B cell (primary cell): ENCODE data around the gene FGF6. TPM values are rescaled to one million over a fixed set of nuclear protein-coding genes. Genes with fewer than 3 reads are reported as not detected.

Experiments
- ATAC-seq: fragments of 200-7000 bp; cut with Tn5 transposase; one replicate; pipeline ENCODE4 v1.10.0; 2021; ENCODE audit warnings: low read depth, mild to moderate bottlenecking, moderate number of reproducible peaks, moderate library complexity
- CTCF ChIA-PET: fragments of 350-600 bp; sonication (Branson Sonifier 250); formaldehyde crosslinking; loops from one replicate; lab custom pipeline; 2021; ENCODE audit warnings: antibody characterized with exemption, inconsistent platforms; lab: Charles Lee
- POLR2A ChIA-PET: fragments of 350-600 bp; sonication (Branson Sonifier 250); formaldehyde crosslinking; loops from one replicate; lab custom pipeline; 2021; ENCODE audit warnings: antibody characterized with exemption; lab: Charles Lee
- DNase-seq: peaks from one replicate; pipeline ENCODE4 v3.0.0; 2013
- H2AFZ ChIP-seq: 2 replicates; pipeline ENCODE4 v1.6.1; 2012; ENCODE audit warnings: mild to moderate bottlenecking, low read depth, low read length; ENCODE audit not compliant: insufficient read depth, poor library complexity, severe bottlenecking
- H3K27ac ChIP-seq, 2 donors: 1 replicate in 1 of 2; 2 replicates in 1 of 2; pipeline ENCODE4 v1.5.1; 2012 to 2013; ENCODE audit warnings: low read length in 2 of 2, mild to moderate bottlenecking in 2 of 2, moderate library complexity in 1 of 2
- H3K27me3 ChIP-seq, 4 experiments: fragments of 200-600 bp in 1 of 4; sonication (generic) in 1 of 4; replicated peaks in 1 of 4; 1 replicate in 2 of 4; 2 replicates in 2 of 4; pipeline versions ENCODE4 v1.6.1 to v1.7.0; 2013 to 2016; ENCODE audit warnings: low read length in 3 of 4, mild to moderate bottlenecking in 2 of 4, mixed read lengths in 1 of 4, moderate library complexity in 1 of 4; ENCODE audit not compliant: insufficient read depth in 4 of 4, control insufficient read depth in 3 of 4; ENCODE audit errors: control extremely low read depth in 1 of 4
- H3K36me3 ChIP-seq, 2 experiments: replicated peaks in 1 of 2; 1 replicate in 1 of 2; 2 replicates in 1 of 2; pipeline versions ENCODE4 v1.6.1 to v1.7.1; 2013; ENCODE audit warnings: low read length in 1 of 2; ENCODE audit not compliant: insufficient read depth in 2 of 2, control insufficient read depth in 1 of 2; ENCODE audit errors: control extremely low read depth in 1 of 2, extremely low read depth in 1 of 2
- H3K4me1 ChIP-seq, 2 donors: fragments of 200-600 bp in 1 of 2; sonication (generic) in 1 of 2; 1 replicate in 1 of 2; 2 replicates in 1 of 2; pipeline versions ENCODE4 v1.5.1 to v1.6.1; 2013 to 2017; ENCODE audit warnings: low read length in 2 of 2; ENCODE audit not compliant: control insufficient read depth in 2 of 2, insufficient read depth in 2 of 2
- H3K4me2 ChIP-seq: replicated peaks from 2 replicates; pipeline ENCODE3; 2012; ENCODE audit warnings: mild to moderate bottlenecking, low read depth, low read length; ENCODE audit not compliant: poor library complexity, severe bottlenecking
- H3K4me3 ChIP-seq, 5 experiments: fragments of 200-600 bp in 1 of 5; sonication (generic) in 1 of 5; 1 replicate in 3 of 5; 2 replicates in 2 of 5; pipeline versions ENCODE4 v1.5.1 to v1.7.0; 2011 to 2016; ENCODE audit warnings: low read length in 4 of 5, mild to moderate bottlenecking in 4 of 5, low read depth in 2 of 5, control low read depth in 1 of 5, moderate library complexity in 1 of 5; ENCODE audit not compliant: insufficient read depth in 1 of 5; ENCODE audit errors: control extremely low read depth in 1 of 5, extremely low read depth in 1 of 5
- H3K79me2 ChIP-seq: fragments of 200-600 bp; sonication (generic); one replicate; pipeline ENCODE4 v1.6.0; 2016; ENCODE audit warnings: low read length; ENCODE audit not compliant: control insufficient read depth, insufficient read depth
- H3K9ac ChIP-seq: fragments of 200-600 bp; sonication (generic); 2 replicates; pipeline ENCODE4 v1.6.1; 2017; ENCODE audit warnings: mild to moderate bottlenecking, low read length, moderate library complexity
- H3K9me3 ChIP-seq, 3 donors: one replicate each; pipeline versions ENCODE4 v1.6.1 to v1.7.1; 2013; ENCODE audit warnings: low read length in 2 of 3; ENCODE audit not compliant: control insufficient read depth in 2 of 3, insufficient read depth in 1 of 3; ENCODE audit errors: control extremely low read depth in 1 of 3
- H4K20me1 ChIP-seq: 2 replicates; pipeline ENCODE4 v1.6.0; 2012; ENCODE audit warnings: mild to moderate bottlenecking, low read length; ENCODE audit not compliant: insufficient read depth, control insufficient read depth, poor library complexity, severe bottlenecking
- H3K27ac Mint-ChIP-seq: one replicate; pipeline ENCODE4 v1.8.0; 2021; ENCODE audit warnings: mixed read lengths
- H3K27me3 Mint-ChIP-seq: one replicate; pipeline ENCODE4 v1.8.0; 2021; ENCODE audit warnings: mixed read lengths
- H3K4me1 Mint-ChIP-seq: one replicate; pipeline ENCODE4 v1.8.0; 2021; ENCODE audit warnings: mixed read lengths
- H3K4me3 Mint-ChIP-seq: one replicate; pipeline ENCODE4 v1.8.0; 2021; ENCODE audit warnings: mixed read lengths
- H3K9me3 Mint-ChIP-seq: one replicate; pipeline ENCODE4 v1.8.0; 2022; ENCODE audit warnings: mixed read lengths; ENCODE audit not compliant: insufficient read depth
- CTCF ChIP-seq: fragments of 200-600 bp; IDR thresholded peaks from one replicate; pipeline ENCODE4 v1.8.0; 2022; ENCODE audit warnings: antibody characterized with exemption, mild to moderate bottlenecking
- EZH2 ChIP-seq: IDR thresholded peaks from 2 replicates; pipeline ENCODE4 v1.6.1; 2012; ENCODE audit warnings: borderline replicate concordance, low read depth, mild to moderate bottlenecking, moderate library complexity, low read length; ENCODE audit not compliant: insufficient read depth, poor library complexity, severe bottlenecking
- WGBS: methylation state at CpG from one replicate; pipeline ENCODE4 v1.1.5; 2013; ENCODE audit warnings: missing lambda C conversion rate; ENCODE audit not compliant: insufficient coverage; 5-methylcytosine and 5-hydroxymethylcytosine counted together
- intact Hi-C: fragments of 100-400 bp; cut with micrococcal nuclease; formaldehyde crosslinking; loops from one replicate; pipeline ENCODE4 v1.10.0; 2022
- polyA plus RNA-seq: library from polyadenylated mRNA; depleted of rRNA; stranded (reverse); fragments of >200 nt; gene quantifications from 2 replicates; pipeline ENCODE4 v1.2.3, GENCODE V29; 2012
- total RNA-seq, 2 donors: library from RNA; stranded (reverse); fragments of 120-200 nt in 1 of 2; gene quantifications; 1 replicate in 1 of 2; 2 replicates in 1 of 2; pipeline versions ENCODE4 v1.2.3 to v1.2.4, GENCODE V29; 2013 to 2022

Gene FGF6
- total and polyA plus RNA-seq, 2 donors (not counting 1 experiment from before 2014, with no cell fraction given): not detected

DNA sequence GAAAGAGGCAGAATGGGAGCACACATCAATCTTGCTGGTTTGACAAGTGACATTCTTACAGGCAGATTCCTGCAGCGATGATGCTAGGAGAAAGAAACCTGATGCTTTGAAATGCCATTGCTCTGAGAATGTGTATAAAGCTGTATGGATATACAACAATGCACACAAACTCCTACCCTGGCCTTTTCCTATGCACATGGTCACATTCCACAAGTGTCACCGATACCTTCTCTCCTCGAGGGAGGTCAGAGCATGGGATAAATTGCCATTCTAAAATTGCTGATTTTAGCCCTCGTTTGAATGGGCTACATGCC lies 11.9 kb downstream of the FGF6 start:
- peaks cover 19% of the 10 kb centered on the region for H3K4me1 Mint-ChIP-seq
- ChIA-PET CTCF (no interaction called here), POLR2A (no interaction called here)
- no peak for DNase-seq
- Histone ChIP-seq H3K4me3 (no peak overlapping the region), H3K79me2 (no peaks in the 10 kb centered on the region), H3K27ac (no peak overlapping the region), H3K9me3 (peaks cover 0 to 8% (median 5%) of the 10 kb centered on the region in 3 donors), H3K9ac (no peak overlapping the region), H2AFZ (no peak overlapping the region), H4K20me1 (no peaks in the 10 kb centered on the region), H3K27me3 (no peaks in the 10 kb centered on the region), H3K4me1 (peaks cover 19% of the 10 kb centered on the region in 2 donors), H3K4me2 (no peak overlapping the region), H3K36me3 (no peaks in the 10 kb centered on the region)
- ATAC-seq: no peak
- 79% methylated on average over 2 of the region's 4 CpGs for WGBS
- intact Hi-C loops: no loop called here
- no peaks in the 10 kb centered on the region for H3K9me3 Mint-ChIP-seq
- TF ChIP-seq CTCF (no peak), EZH2 (no peak)
- no peak overlapping the region for H3K27ac Mint-ChIP-seq
- no peaks in the 10 kb centered on the region for H3K27me3 Mint-ChIP-seq
- no peak overlapping the region for H3K4me3 Mint-ChIP-seq

- H3K79me2 ChIP-seq: no peaks in the 10 kb centered on the region
- CTCF ChIA-PET: no interaction called here
- H3K27ac Mint-ChIP-seq: no peak overlapping the region
Measured at GRCh38 chr12:4432878-4433744, 12.5 kb downstream of the FGF6 start.

More at GRCh38 chr12:4432878-4433744, 12.5 kb downstream of the FGF6 start:
- Histone ChIP-seq H3K27me3 (no peaks in the 10 kb centered on the region), H3K4me1 (peaks cover 18 to 19% of the 10 kb centered on the region in 2 donors), H3K4me2 (no peak overlapping the region), H3K9me3 (peaks cover 0 to 8% (median 5%) of the 10 kb centered on the region in 3 donors), H4K20me1 (no peaks in the 10 kb centered on the region), H3K27ac (no peak overlapping the region), H3K9ac (no peak overlapping the region), H3K36me3 (no peaks in the 10 kb centered on the region), H2AFZ (no peak overlapping the region), H3K4me3 (no peak overlapping the region)
- Mint-ChIP-seq H3K9me3 (no peaks in the 10 kb centered on the region), H3K4me1 (peaks cover 14% of the 10 kb centered on the region), H3K27me3 (no peaks in the 10 kb centered on the region), H3K4me3 (no peak overlapping the region)
- DNase-seq (no peak), ATAC-seq (no peak)
- TF ChIP-seq EZH2: no peak
- no peak for TF ChIP-seq CTCF
- WGBS: 32% methylated on average over 4 of the region's 9 CpGs
- intact Hi-C loops: no loop called here
- POLR2A ChIA-PET: no interaction called here
